ENCODE data around the gene ABHD6. TPM values are rescaled to one million over a fixed set of nuclear protein-coding genes. Genes with fewer than 3 reads are reported as not detected.

ABHD6 gene
- total RNA-seq, 1 donor from 2014 or later: 48.7 TPM

GRCh38 chr3:58250093-58250707, 12.6 kb downstream of the ABHD6 start:
- H3K4me3 Mint-ChIP-seq: no peak overlapping the region
- no peak for TF ChIP-seq CTCF (IDR thresholded peaks at IDR 0.05)
- intact Hi-C loops (cut with micrococcal nuclease): no loop called here
- no peaks in the 10 kb centered on the region for H3K9me3 Mint-ChIP-seq
- H3K4me1 Mint-ChIP-seq: peaks cover 34% of the 10 kb centered on the region
- no peak for ATAC-seq (ENCODE audit: low read depth)
- H3K27me3 Mint-ChIP-seq: no peaks in the 10 kb centered on the region
- no peak for DNase-seq
- H3K27ac Mint-ChIP-seq: peak overlapping the region; percentile 46
- ChIA-PET POLR2A (interaction anchor here (0.6 to 1.7 kb wide), 5 partner anchors 16 to 59 kb away, joined by 3 to 7 read pairs (median 3); no protein-coding TSS in a partner anchor), CTCF (interaction anchor here (0.9 to 1.1 kb wide), 3 partner anchors 56 to 64 kb away, joined by 4 read pairs; partner anchors contain the start of genes HTD2 and RPP14)
- peaks cover 33% of the 10 kb centered on the region for H3K36me3 Mint-ChIP-seq (ENCODE audit: low read depth)

- DNase-seq (no peak), ATAC-seq (ENCODE audit: low read depth) (no peak)
- H3K4me1 Mint-ChIP-seq: peaks cover 24% of the 10 kb centered on the region
- no peaks in the 10 kb centered on the region for H3K9me3 Mint-ChIP-seq
- TF ChIP-seq CTCF (IDR thresholded peaks at IDR 0.05): no peak
- H3K4me3 Mint-ChIP-seq: no peak overlapping the region
- H3K36me3 Mint-ChIP-seq (ENCODE audit: low read depth): peaks cover 40% of the 10 kb centered on the region
- CTCF ChIA-PET: no interaction called here
- intact Hi-C loops (cut with micrococcal nuclease): no loop called here
- no peaks in the 10 kb centered on the region for H3K27me3 Mint-ChIP-seq
- POLR2A ChIA-PET: no interaction called here
- H3K27ac Mint-ChIP-seq: no peak overlapping the region
These were observed 14.0 kb downstream of the ABHD6 start for GRCh38 chr3:58251631-58252035.

GRCh38 chr3:58254144-58254543, 16.6 kb downstream of the ABHD6 start:
- no peak for TF ChIP-seq CTCF (IDR thresholded peaks at IDR 0.05)
- no peak overlapping the region for H3K27ac Mint-ChIP-seq
- H3K36me3 Mint-ChIP-seq (ENCODE audit: low read depth): peaks cover 63% of the 10 kb centered on the region
- peaks cover 11% of the 10 kb centered on the region for H3K4me1 Mint-ChIP-seq
- ChIA-PET POLR2A (interaction anchor here (1.5 kb wide), 1 partner anchor 21 kb away, joined by 3 read pairs; no protein-coding TSS in a partner anchor), CTCF (no interaction called here)
- H3K9me3 Mint-ChIP-seq: no peaks in the 10 kb centered on the region
- H3K27me3 Mint-ChIP-seq: no peaks in the 10 kb centered on the region
- H3K4me3 Mint-ChIP-seq: no peak overlapping the region
- DNase-seq: no peak
- intact Hi-C loops (cut with micrococcal nuclease): no loop called here
- no peak for ATAC-seq (ENCODE audit: low read depth)

GRCh38 chr3:58256061-58256460, 18.5 kb downstream of the ABHD6 start:
- H3K27ac Mint-ChIP-seq: peak overlapping the region; percentile 22
- peaks cover 68% of the 10 kb centered on the region for H3K36me3 Mint-ChIP-seq (ENCODE audit: low read depth)
- peaks cover 4% of the 10 kb centered on the region for H3K4me1 Mint-ChIP-seq
- intact Hi-C loops (cut with micrococcal nuclease): no loop called here
- no peaks in the 10 kb centered on the region for H3K9me3 Mint-ChIP-seq
- H3K27me3 Mint-ChIP-seq: no peaks in the 10 kb centered on the region
- no peak overlapping the region for H3K4me3 Mint-ChIP-seq
- ATAC-seq (ENCODE audit: low read depth): no peak
- no peak for TF ChIP-seq CTCF (IDR thresholded peaks at IDR 0.05)
- POLR2A ChIA-PET: no interaction called here
- no peak for DNase-seq
- CTCF ChIA-PET: no interaction called here

- intact Hi-C loops (cut with micrococcal nuclease): no loop called here
- H3K27me3 Mint-ChIP-seq: no peaks in the 10 kb centered on the region
- peaks cover 4% of the 10 kb centered on the region for H3K4me1 Mint-ChIP-seq
- H3K27ac Mint-ChIP-seq: peak overlapping the region; percentile 22
- ChIA-PET CTCF (no interaction called here), POLR2A (no interaction called here)
- TF ChIP-seq CTCF (IDR thresholded peaks at IDR 0.05): no peak
- no peak for ATAC-seq (ENCODE audit: low read depth)
- H3K9me3 Mint-ChIP-seq: no peaks in the 10 kb centered on the region
- peaks cover 65% of the 10 kb centered on the region for H3K36me3 Mint-ChIP-seq (ENCODE audit: low read depth)
- DNase-seq: no peak
- no peak overlapping the region for H3K4me3 Mint-ChIP-seq
These were observed 18.9 kb downstream of the ABHD6 start for GRCh38 chr3:58256511-58256910.
